CD4-positive, alpha-beta T cell treated with Interleukin-17A for 4 hours (primary cell): ENCODE measurements around the gene ATP1B1.
"Not testable (repeated sequence)": the region's sequence is repeated elsewhere in the genome, so short reads cannot be mapped to it uniquely, and the experiment has no call there.

Source experiments
- DNase-seq: peaks from one replicate; pipeline ENCODE4 v3.0.0-alpha.2; 2020; ENCODE audit warnings: mixed read lengths

Gene ATP1B1

DNA sequence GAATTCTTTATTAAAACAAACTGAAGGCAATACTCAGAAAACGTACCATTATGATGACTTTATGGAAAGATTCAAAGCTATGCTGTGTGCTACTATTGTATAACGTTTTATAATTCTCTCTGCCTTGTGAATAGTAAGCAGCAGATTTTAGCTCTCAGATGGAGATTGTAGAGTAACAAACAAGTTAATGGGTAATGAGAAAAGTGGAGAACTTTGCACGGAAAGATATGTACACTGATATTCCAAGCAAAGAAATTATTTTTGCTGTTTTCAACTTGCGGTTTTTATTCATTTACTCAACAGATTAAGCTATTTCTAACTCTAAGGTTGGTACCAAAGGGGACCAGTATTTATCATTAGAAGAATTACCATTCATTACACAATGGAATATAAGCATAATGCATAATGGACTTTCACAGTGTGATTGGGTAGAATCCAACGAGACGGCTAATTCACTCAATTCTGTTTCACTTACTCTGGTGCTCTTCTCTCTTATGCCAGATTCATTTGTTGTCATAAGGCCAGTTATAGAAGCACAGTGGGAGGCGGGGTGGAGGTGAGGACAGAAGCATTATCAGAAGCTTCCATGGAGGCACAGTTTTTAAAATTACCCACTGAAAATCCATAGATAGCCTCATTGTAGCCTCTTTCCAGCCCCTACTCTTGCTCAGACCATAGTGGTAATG, 38.6 kb downstream of the ATP1B1 start:
- no peak for DNase-seq

DNA sequence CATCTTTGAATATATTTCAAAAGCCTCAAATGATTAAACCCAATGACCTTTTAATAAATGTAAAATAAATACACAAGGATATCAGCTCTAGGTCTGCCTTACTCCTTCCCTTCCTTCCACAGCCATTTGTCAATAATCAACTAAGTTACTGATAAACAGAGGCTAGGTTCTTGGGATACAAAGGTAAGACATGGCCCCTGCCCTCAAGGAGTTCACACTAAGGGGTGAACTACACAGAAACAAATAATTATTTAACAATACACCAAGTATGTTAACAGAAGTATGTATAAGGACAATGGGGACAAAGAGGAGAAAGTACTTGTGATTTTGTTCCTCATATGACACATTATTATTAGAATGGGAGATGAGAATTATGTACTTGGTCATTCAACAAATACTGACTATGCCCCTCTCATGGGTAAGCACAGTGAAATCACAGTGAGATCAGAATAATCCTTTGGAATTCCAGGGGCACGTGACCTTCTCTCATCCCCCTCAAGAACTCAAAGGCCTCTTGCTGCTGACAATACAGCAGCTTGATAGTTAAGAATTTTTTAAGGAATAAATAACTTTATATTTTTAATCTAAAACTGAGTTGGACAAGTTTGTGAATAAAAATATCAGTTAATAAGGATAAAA, 40.2 kb downstream of the ATP1B1 start:
- DNase-seq, result no peak

DNA sequence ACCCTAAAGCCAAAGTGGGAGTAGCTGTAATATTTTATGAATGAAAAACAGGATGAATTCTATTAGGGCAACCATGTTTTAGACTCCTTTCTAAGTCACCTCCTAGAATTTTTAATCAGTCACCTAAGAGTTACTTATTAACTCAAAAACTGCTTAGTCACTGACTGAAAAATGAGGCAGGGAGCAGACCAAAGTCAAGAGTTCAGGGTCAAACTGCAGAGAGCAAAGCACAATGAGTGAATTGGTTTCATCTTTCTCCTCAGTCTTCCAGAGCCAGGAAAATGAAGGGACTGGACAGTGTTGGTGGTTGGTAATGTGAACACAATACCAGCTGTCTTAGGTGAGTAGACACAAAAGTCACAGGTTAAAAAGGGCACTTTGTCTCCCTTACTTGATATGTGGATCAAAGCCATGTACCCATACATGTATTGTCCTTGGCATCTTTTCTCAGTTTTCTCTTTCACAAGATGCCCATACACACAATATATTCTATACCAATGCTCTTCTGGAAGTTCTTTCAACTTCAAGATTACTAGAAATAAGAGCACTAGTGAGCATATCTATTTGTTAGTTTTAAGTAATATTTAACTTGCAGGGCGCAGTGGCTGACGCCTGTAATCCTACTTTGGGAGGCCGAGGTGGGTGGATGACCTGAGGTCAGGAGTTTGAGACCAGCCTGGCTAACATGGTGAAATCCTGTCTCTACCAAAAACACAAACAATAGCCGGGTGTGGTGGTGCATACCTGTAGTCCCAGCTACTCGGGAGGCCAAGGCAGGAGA, 42.2 kb downstream of the ATP1B1 start:
- no peak for DNase-seq

DNA sequence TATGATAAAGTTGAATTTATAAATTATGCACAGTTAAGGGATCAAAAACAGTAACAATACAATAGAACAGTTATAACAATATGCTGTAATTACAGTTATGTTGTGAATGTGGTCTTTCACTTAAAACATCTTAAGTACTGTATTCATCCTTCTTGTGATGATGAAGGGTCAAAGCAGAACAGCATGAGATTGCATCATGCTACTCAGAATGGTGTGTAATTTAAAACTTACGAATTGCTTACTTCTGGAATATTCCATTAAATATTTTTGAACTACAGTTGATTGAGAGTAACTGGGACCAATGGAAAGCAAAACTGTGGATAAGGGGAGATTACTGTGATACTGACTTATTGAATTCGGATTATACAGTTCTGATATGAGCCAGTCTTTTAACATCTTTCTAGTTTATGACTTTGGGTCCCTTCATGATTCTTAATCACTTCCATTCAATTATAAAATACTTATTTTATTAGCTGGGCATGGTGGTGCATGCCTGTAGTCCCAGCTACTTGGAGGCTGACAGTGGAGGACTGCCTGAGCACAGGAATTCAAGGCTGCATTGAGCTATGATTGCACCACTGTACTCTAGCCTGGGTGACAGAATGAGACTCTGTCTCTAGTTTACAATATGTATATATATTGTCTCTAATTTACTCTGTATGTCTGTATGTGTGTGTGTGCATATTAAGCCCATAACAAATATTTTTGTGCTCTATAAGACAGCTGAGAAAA, 43.2 kb downstream of the ATP1B1 start:
- DNase-seq, result no peak

DNA sequence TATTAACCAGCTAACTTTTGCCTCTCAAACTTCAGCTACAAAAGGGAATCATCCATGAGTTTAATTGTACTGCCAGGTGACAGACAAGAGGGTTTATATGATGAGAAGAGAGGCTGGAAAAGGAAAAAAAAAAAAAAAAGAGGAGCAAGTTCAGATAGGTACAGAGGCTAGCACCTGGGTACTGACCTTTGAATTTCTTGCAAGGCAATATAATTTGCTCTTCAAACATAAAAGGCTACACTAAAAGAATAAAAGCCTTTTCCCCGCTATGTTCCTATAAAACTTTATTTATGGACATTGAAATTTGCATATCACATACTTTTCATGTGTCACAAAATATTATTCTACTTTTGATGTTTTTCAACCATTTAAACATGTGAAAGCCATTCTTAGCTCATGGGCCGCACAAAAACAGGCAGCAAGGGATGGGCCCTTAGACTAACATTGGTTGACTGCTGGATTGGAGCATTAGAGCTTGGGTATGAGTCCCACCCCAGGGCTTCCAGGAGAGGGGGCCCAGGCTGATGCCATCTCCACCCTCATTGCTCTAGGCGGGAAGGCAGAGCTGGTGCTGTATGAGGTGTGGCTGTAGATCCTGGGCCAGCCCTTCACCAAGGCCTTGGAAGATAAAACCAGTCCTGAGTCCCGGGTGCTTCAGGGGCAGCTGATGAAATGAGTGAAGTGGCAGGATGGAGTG, 44.3 kb downstream of the ATP1B1 start:
- DNase-seq, result no peak

DNA sequence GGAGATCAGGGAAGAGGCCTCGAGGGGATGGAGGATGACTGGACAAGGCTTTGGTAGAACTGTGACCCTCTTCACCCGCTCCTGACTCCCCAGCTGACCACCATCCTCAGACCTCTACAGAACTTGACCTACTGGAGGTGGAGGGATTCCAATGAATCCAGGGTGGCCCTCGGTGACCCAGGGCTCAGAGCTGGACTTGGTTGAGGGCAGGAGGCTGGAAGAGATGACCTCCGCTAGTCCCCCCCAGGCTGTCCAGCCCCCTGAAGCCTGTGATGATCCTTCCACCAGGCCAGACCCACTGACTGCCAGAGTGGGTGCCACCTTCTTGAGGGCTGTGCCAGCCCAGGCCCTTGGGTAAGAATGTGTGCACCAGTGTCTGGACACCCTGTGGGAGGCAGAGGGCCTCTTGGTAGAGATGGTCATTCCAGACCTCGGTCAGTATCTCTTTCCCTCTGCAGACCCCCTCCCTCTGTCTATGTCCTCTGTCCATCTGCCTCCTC, 44.9 kb downstream of the ATP1B1 start:
- DNase-seq, result no peak

DNA sequence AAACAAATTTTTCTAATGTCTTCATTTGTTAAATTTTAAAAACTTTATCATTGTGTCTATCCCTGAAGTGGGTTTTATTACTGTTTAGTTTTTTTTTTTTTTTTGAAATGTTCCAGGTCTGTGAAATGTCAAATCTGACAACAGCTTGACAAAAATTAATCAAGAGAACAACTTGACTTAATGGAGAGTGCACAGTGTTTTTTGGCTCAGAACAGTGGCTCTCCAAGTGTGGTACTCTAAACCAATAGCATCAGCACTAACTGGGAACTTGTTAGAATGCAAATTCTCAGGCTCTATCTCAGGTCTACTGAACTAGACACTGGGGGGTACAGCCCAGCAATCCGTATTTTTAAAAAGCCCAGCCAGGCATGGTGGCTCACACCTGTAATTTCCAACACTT, 49.2 kb downstream of the ATP1B1 start:
- no peak for DNase-seq

DNA sequence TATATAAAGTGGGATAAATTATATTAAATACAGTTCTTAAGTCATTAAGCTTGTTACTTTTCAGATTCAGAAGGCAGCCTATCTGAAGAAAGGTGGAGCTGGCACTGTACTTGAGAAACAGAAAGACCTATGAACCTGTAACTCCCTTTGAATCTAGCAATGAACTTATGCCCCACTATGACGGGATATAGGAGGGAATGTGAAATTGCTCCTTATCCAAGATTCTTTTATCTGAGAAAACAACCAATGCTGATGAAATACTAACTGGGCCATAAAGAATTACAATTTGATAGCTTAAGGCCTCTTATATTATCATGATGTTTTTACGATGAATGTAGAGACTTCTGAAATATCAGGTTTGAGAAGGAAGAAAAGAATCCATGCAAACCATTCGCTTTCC, 50.1 kb downstream of the ATP1B1 start:
- no peak for DNase-seq

DNA sequence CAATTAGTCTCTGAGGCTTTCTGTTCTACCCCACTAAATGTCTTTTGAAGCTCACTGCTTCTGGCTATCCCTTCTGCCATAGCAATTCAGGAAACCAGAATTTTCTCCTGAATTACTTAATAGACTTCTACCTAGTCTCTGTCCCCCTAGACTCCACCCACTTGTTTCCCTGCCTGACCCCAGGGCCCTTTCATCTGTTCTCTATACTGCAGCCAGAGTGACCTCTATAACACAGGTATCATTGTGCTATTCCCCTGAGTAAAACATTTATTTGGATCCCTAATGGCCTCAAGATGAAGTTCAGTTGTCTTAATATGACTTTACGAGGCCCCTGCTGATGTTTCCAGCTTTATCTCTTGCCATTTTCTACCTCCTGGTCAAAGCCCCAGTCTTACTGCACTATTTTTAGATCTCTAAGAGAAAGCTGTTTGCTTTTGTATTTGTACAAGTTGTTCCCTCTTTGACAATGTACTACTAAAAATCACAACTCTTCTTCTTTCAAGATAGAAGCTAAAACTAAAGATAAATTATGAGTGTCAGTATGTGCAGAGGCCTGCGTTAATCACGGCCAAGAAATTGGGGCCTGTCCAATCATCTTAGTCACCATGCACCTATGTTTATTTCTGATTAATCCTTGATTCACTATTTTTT, 54.5 kb downstream of the ATP1B1 start:
- DNase-seq, result no peak

DNA sequence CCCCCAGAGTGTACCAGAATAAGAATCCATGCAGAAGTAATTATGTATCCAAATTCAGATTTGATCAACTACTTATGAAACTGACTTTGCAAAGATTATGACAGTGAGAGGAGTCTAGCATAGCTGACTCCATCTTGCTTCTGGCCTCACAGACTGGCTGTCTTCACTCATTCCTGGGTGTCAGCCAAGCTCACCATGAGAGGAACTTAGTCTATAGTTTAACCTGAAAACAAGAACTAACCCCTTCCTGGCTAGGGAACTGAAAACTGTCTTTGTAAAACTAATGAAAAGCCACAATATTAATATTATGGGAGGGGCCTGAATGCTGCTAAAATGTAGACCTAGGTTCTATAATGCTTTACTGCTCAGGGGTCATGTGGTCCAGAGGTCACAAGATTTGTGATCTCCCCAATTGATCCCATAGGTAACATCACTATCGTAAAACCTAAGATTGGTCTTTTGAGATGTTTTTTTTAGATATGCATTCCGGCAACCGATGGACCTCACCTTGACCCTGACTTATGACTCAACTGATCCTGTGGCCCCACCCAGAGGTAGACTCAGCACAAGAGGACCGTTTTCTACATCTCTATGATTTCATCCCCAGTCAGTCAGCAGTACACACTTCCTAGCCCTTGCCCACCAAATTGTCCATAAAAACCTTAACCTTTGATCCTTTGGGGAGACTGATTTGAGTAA, 55.2 kb downstream of the ATP1B1 start:
- DNase-seq, result no peak

DNA sequence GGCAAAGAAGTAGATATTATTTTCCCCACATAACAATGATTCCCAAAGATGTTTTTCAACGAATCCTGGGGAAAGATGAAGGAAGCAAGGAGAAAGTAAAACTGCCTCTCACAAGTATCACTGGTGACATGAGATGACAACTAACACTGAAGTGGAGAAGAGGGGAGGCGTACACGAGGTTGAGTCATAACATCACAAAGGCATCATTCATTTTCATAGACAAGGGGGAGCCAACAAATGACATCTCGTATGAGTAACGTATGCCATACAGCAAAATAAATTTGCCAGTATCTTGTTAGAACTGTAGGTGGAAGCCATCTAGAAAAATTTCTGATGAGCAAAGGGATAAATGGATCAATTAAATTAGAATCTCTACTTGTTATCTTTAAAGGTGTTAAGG, 56.6 kb downstream of the ATP1B1 start:
- no peak for DNase-seq

DNA sequence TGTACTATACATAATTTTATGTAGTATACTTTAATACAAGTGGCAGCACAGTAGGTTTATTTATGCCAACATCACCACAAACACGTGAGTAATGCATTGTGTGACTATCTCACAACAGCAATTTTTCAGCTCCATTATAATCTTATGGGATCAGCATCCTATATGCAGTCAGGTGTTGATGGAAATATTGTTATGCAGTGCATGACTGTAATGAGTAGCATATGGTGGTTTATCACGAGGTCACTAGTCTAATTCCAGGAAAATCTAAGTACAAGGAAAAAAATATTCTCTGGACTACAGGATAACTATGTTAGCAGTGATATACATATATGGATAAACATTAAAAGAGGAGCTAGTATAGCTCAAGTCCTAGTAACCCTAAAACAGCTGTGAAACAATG, 69.0 kb downstream of the ATP1B1 start:
- no peak for DNase-seq

DNA sequence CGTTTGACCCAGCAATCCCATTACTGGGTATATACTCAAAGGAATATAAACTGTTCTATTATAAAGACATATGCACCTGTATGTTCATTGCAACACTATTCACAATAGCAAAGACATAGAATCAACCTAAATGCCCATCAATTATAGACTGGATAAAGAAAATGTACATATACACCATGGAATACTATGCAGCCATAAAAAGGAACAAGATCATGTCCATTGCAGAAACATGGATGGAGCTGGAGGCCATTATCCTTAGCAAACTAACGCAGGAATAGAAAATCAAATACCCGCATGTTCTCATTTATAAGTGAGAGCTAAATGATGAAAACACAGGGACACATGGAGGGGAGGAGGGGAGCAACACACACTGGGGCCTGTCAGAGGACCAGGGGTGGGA, 72.9 kb downstream of the ATP1B1 start:
- DNase-seq, result not testable (repeated sequence)

DNA sequence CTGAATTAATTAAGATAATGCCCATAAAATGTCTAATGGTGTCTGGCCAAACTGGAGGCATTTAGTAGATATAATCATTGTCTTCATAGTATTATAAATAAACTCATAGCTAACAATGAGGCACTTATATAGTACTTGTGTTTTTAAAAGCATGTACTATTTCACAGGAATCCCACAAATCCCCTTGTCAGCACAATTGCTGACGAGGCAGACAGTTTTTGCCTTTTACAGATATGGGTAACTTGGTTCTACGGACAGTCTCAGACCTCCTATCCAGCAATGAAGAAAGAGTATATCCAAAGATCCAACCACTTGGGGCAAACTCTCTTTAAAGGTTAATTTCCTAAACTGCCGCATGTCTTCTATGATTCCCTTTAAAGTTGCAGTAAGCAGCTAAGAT, 73.7 kb downstream of the ATP1B1 start:
- DNase-seq, result no peak
